ENCODE results near the gene TIAM1.

- no peak for TF ChIP-seq CTCF (IDR thresholded peaks at IDR 0.05; ENCODE audit: insufficient read depth, low read depth, low read length)
- TF ChIP-seq EZH2 (IDR thresholded peaks at IDR 0.05; ENCODE audit: insufficient read depth, low read length) = no peak
These were observed 224.9 kb downstream of the TIAM1 start for GRCh38 chr21:31119199-31119598.
